Endothelial cell of umbilical vein (primary cell): ENCODE data around the gene HSPA8. TPM values are rescaled to one million over a fixed set of nuclear protein-coding genes. Genes with fewer than 3 reads are reported as not detected.

ENCODE experiments used
- BruUV-seq: library from RNA; stranded (reverse); fragments of 400-500 nt; replicated peaks from 2 replicates; lab custom pipeline; 2021; lab: Mats Ljungman, UMichigan
- CTCF ChIA-PET: fragments of 300-600, 350-600 bp; sonication (Branson Sonifier 250); formaldehyde crosslinking; loops from one replicate; lab custom pipeline; 2021; ENCODE audit warnings: antibody characterized with exemption, inconsistent platforms; lab: Charles Lee
- POLR2A ChIA-PET: fragments of 300-600, 350-600 bp; sonication (Branson Sonifier 250); formaldehyde crosslinking; loops from one replicate; lab custom pipeline; 2021; ENCODE audit warnings: antibody characterized with exemption, inconsistent platforms; lab: Charles Lee
- DNase-seq: peaks from one replicate; pipeline ENCODE4 v3.0.0-alpha.2; 2011; ENCODE audit warnings: low read depth, low spot score
- FAIRE-seq: peaks from 2 replicates; lab custom pipeline; 2011; peaks lifted over from hg19 to GRCh38; lab: Jason Lieb, UNC
- H2AFZ ChIP-seq: 2 replicates; pipeline ENCODE4 v1.6.0; 2012; ENCODE audit warnings: low read depth, low read length, control low read depth, inconsistent platforms
- H3K27ac ChIP-seq: 2 replicates; pipeline ENCODE4 v1.5.1; 2011; ENCODE audit warnings: low read depth, mild to moderate bottlenecking, control low read depth, low read length, moderate library complexity; ENCODE audit not compliant: insufficient read depth
- H3K27me3 ChIP-seq, 2 experiments: 2 replicates each; pipeline versions ENCODE4 v1.6.0 to v1.6.1; 2011; ENCODE audit warnings: low read length in 2 of 2, mixed read lengths in 1 of 2; ENCODE audit not compliant: control insufficient read depth in 2 of 2, insufficient read depth in 2 of 2
- H3K36me3 ChIP-seq, 2 experiments: 2 replicates in 1 of 2; 3 replicates in 1 of 2; pipeline ENCODE4 v1.5.1; 2011; ENCODE audit warnings: low read length in 2 of 2, mild to moderate bottlenecking in 1 of 2, moderate library complexity in 1 of 2; ENCODE audit not compliant: control insufficient read depth in 2 of 2, insufficient read depth in 2 of 2; ENCODE audit errors: extremely low read depth in 1 of 2
- H3K4me1 ChIP-seq: 3 replicates; pipeline ENCODE4 v1.5.1; 2011; ENCODE audit warnings: mild to moderate bottlenecking, low read length; ENCODE audit not compliant: control insufficient read depth, insufficient read depth; ENCODE audit errors: extremely low read depth
- H3K4me2 ChIP-seq: 2 replicates; pipeline ENCODE4 v1.6.1; 2011; ENCODE audit warnings: low read length, control low read depth, mixed read lengths; ENCODE audit not compliant: insufficient read depth
- H3K4me3 ChIP-seq, 3 experiments: fragments of 200-600 bp in 1 of 3; sonication (generic), shearing (Covaris generic) in 1 of 3; replicated peaks in 1 of 3; 2 replicates each; pipeline ENCODE4 v1.5.1; 2011 to 2016; ENCODE audit warnings: control low read depth in 3 of 3, low read length in 3 of 3, mild to moderate bottlenecking in 2 of 3, inconsistent platforms in 1 of 3, low read depth in 1 of 3, moderate library complexity in 1 of 3; ENCODE audit not compliant: insufficient read depth in 1 of 3
- H3K79me2 ChIP-seq: 2 replicates; pipeline ENCODE4 v1.6.0; 2012; ENCODE audit warnings: low read length, inconsistent platforms; ENCODE audit not compliant: control insufficient read depth, insufficient read depth
- H3K9ac ChIP-seq: replicated peaks from 2 replicates; pipeline ENCODE3; 2011; ENCODE audit warnings: low read length, control low read depth; ENCODE audit not compliant: insufficient read depth; ENCODE audit errors: extremely low read depth
- H3K9me1 ChIP-seq: replicated peaks from 3 replicates; pipeline ENCODE4 v1.6.0; 2011; ENCODE audit warnings: mild to moderate bottlenecking, low read length; ENCODE audit not compliant: control insufficient read depth, insufficient read depth; ENCODE audit errors: extremely low read depth
- H3K9me3 ChIP-seq: replicated peaks from 2 replicates; pipeline ENCODE4 v1.5.1; 2012; ENCODE audit warnings: low read length, inconsistent platforms; ENCODE audit not compliant: control insufficient read depth, insufficient read depth
- H4K20me1 ChIP-seq: replicated peaks from 2 replicates; pipeline ENCODE3; 2011; ENCODE audit warnings: mild to moderate bottlenecking, low read length; ENCODE audit not compliant: control insufficient read depth, insufficient read depth; ENCODE audit errors: extremely low read depth
- EZH2 ChIP-seq: IDR thresholded peaks from 2 replicates; pipeline ENCODE4 v1.6.1; 2012; ENCODE audit warnings: borderline replicate concordance, low read depth, mild to moderate bottlenecking, moderate library complexity, low read length, inconsistent platforms; ENCODE audit not compliant: severe bottlenecking
- FOS ChIP-seq: IDR thresholded peaks from 2 replicates; pipeline ENCODE4 v1.6.1; 2011; ENCODE audit warnings: mild to moderate bottlenecking, low read length, moderate library complexity, borderline replicate concordance; ENCODE audit not compliant: insufficient read depth
- GATA2 ChIP-seq: IDR thresholded peaks from 2 replicates; pipeline ENCODE4 v1.7.0; 2011; ENCODE audit warnings: low read depth, mild to moderate bottlenecking, moderate library complexity, mixed read lengths, low read length; ENCODE audit not compliant: insufficient read length, insufficient read depth
- JUN ChIP-seq: IDR thresholded peaks from 2 replicates; pipeline ENCODE4 v1.6.1; 2011; ENCODE audit warnings: borderline replicate concordance, low read depth; ENCODE audit not compliant: insufficient read length, insufficient read depth
- MYC ChIP-seq: IDR thresholded peaks from one replicate; pipeline ENCODE4 v1.6.1; 2011; ENCODE audit warnings: mild to moderate bottlenecking, low read depth, low read length
- POLR2A ChIP-seq: IDR thresholded peaks from 2 replicates; pipeline ENCODE4 v1.6.1; 2012; ENCODE audit warnings: low read depth, mild to moderate bottlenecking, control low read depth, low read length
- POLR2AphosphoS5 ChIP-seq: IDR thresholded peaks from 2 replicates; pipeline ENCODE4 v1.6.1; 2012; ENCODE audit warnings: low read depth, mild to moderate bottlenecking, control low read depth, low read length, moderate library complexity; ENCODE audit not compliant: insufficient read depth
- dilution Hi-C: fragments of 300-500 bp; cut with MboI; formaldehyde crosslinking; loops from one replicate; pipeline ENCODE4 v1.15.0; 2019; ENCODE audit warnings: low sequenced_read_pairs; ENCODE audit not compliant: extremely low pct_ligation_motif_present
- intact Hi-C: fragments of 100-400 bp; cut with micrococcal nuclease; formaldehyde crosslinking; loops from one replicate; pipeline ENCODE4 v1.10.0; 2022
- polyA plus RNA-seq, 4 experiments: library from polyadenylated mRNA; depleted of rRNA in 3 of 4; stranded (reverse) in 3 of 4; unstranded in 1 of 4; fragments of >200 nt; gene quantifications; 2 replicates each; pipeline versions ENCODE4 v1.2.1 to v1.2.3, GENCODE V29; 2011 to 2012; ENCODE audit warnings: missing spikeins in 1 of 4
- total RNA-seq: library from RNA; stranded (reverse); gene quantifications from 2 replicates; pipeline ENCODE4 v1.2.3, GENCODE V29; 2021
- TF ChIP-seq, protein P1 (sequence below), 2 donors: IDR thresholded peaks; 1 replicate in 1 of 2; 2 replicates in 1 of 2; pipeline ENCODE4 v1.5.1; 2011; ENCODE audit warnings: low read length in 2 of 2, mild to moderate bottlenecking in 2 of 2, moderate library complexity in 2 of 2, control low read depth in 1 of 2, inconsistent platforms in 1 of 2, low read depth in 1 of 2; ENCODE audit not compliant: insufficient read depth in 1 of 2; ENCODE audit errors: extremely low read depth in 1 of 2
- TF ChIP-seq, protein P2 (sequence below): IDR thresholded peaks from 2 replicates; pipeline ENCODE4 v1.6.1; 2011; ENCODE audit not compliant: insufficient read depth, insufficient read length

HSPA8 gene
- total and polyA plus RNA-seq, 2 donors (not counting 3 experiments of a cell fraction or from before 2014, with no cell fraction given), result 1,383 to 1,728 TPM

DNA sequence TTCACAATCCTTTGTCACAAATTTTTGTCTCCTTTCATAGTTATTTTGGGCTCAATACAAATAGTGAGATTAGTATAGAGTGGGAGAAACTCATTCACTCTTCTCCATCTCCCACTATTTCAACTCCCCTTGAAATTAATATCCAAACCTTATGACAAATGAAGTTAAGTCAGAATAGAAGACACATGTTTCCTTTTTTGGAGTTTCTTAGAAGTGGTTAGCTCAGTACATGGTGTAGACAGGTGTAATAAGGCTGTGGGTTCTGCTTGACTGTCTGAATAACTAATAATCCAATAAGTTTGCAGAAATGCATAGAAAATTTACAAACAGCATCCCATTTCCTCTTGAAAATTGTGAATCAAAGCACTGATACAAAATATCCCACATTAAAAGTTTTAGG is 10.8 kb upstream of the HSPA8 start:
- FAIRE-seq (no peak), DNase-seq (no peak)
- Histone ChIP-seq H3K9me1 (no peaks in the 10 kb centered on the region), H3K9ac (no peak overlapping the region), H3K27me3 (no peaks in the 10 kb centered on the region), H2AFZ (no peak overlapping the region), H4K20me1 (no peaks in the 10 kb centered on the region), H3K4me1 (no peaks in the 10 kb centered on the region), H3K4me3 (no peak overlapping the region), H3K79me2 (no peaks in the 10 kb centered on the region), H3K9me3 (no peaks in the 10 kb centered on the region), H3K4me2 (no peak overlapping the region), H3K27ac (no peak overlapping the region), H3K36me3 (no peaks in the 10 kb centered on the region)
- BruUV-seq, result no TSS peak
- intact Hi-C loops (no loop called here), dilution Hi-C loops (no loop called here)
- POLR2A ChIA-PET, result no interaction called here
- CTCF ChIA-PET, result no interaction called here
- TF ChIP-seq POLR2AphosphoS5, result no peak
- TF ChIP-seq POLR2A, result no peak
- TF ChIP-seq, protein P1, sequence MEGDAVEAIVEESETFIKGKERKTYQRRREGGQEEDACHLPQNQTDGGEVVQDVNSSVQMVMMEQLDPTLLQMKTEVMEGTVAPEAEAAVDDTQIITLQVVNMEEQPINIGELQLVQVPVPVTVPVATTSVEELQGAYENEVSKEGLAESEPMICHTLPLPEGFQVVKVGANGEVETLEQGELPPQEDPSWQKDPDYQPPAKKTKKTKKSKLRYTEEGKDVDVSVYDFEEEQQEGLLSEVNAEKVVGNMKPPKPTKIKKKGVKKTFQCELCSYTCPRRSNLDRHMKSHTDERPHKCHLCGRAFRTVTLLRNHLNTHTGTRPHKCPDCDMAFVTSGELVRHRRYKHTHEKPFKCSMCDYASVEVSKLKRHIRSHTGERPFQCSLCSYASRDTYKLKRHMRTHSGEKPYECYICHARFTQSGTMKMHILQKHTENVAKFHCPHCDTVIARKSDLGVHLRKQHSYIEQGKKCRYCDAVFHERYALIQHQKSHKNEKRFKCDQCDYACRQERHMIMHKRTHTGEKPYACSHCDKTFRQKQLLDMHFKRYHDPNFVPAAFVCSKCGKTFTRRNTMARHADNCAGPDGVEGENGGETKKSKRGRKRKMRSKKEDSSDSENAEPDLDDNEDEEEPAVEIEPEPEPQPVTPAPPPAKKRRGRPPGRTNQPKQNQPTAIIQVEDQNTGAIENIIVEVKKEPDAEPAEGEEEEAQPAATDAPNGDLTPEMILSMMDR (IDR thresholded peaks at IDR 0.05; ENCODE audit: extremely low read depth in 1 of 2, insufficient read depth in 1 of 2, low read depth in 1 of 2, low read length in 2 of 2), result no peak
- TF ChIP-seq FOS, result no peak
- TF ChIP-seq JUN, result no peak
- no peak for TF ChIP-seq MYC
- TF ChIP-seq GATA2, result no peak
- TF ChIP-seq, protein P2, sequence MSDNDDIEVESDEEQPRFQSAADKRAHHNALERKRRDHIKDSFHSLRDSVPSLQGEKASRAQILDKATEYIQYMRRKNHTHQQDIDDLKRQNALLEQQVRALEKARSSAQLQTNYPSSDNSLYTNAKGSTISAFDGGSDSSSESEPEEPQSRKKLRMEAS, result no peak
- no peak for TF ChIP-seq EZH2
